H9 (cell line): ENCODE measurements around the gene ZFYVE28. TPM values are rescaled to one million over a fixed set of nuclear protein-coding genes. Genes with fewer than 3 reads are reported as not detected.

ENCODE experiments used
- DNase-seq: peaks from one replicate; pipeline ENCODE4 v3.0.0-alpha.2; 2017
- H2AFZ ChIP-seq: one replicate; pipeline ENCODE4 v1.6.1; 2013; ENCODE audit warnings: mild to moderate bottlenecking, low read length, control low read depth, moderate library complexity
- H2AK5ac ChIP-seq: 2 replicates; pipeline ENCODE4 v1.6.1; 2013; ENCODE audit warnings: low read length, control low read depth, mixed read lengths; ENCODE audit not compliant: insufficient read length
- H2BK120ac ChIP-seq: one replicate; pipeline ENCODE4 v1.6.1; 2013; ENCODE audit warnings: low read depth, mild to moderate bottlenecking, low read length, control low read depth, inconsistent platforms; ENCODE audit not compliant: poor library complexity, severe bottlenecking
- H2BK12ac ChIP-seq: 2 replicates; pipeline ENCODE4 v1.6.1; 2013; ENCODE audit warnings: low read length, control low read depth, mixed read lengths, low read depth; ENCODE audit not compliant: insufficient read length
- H2BK15ac ChIP-seq: 2 replicates; pipeline ENCODE4 v1.6.1; 2013; ENCODE audit warnings: low read depth, low read length, control low read depth
- H2BK20ac ChIP-seq: one replicate; pipeline ENCODE4 v1.6.1; 2013; ENCODE audit warnings: low read depth, mild to moderate bottlenecking, low read length, control low read depth, inconsistent platforms; ENCODE audit not compliant: poor library complexity, severe bottlenecking
- H2BK5ac ChIP-seq: 2 replicates; pipeline ENCODE4 v1.6.1; 2013; ENCODE audit warnings: low read length, control low read depth, mixed read lengths; ENCODE audit not compliant: insufficient read length
- H3K14ac ChIP-seq: 2 replicates; pipeline ENCODE4 v1.6.1; 2013; ENCODE audit warnings: low read length, control low read depth; ENCODE audit not compliant: insufficient read depth
- H3K18ac ChIP-seq: 2 replicates; pipeline ENCODE4 v1.6.1; 2013; ENCODE audit warnings: low read depth, mild to moderate bottlenecking, mixed read lengths, low read length, control low read depth; ENCODE audit not compliant: insufficient read length
- H3K23ac ChIP-seq: 2 replicates; pipeline ENCODE4 v1.6.1; 2013; ENCODE audit warnings: low read length, control low read depth, mixed read lengths, low read depth; ENCODE audit not compliant: insufficient read length
- H3K23me2 ChIP-seq: 2 replicates; pipeline ENCODE4 v1.6.1; 2013; ENCODE audit warnings: low read depth, mild to moderate bottlenecking, mixed read lengths, low read length, control low read depth; ENCODE audit not compliant: insufficient read length, poor library complexity, severe bottlenecking
- H3K27ac ChIP-seq: 2 replicates; pipeline ENCODE4 v1.5.1; 2013; ENCODE audit warnings: low read length, control low read depth, mixed read lengths, low read depth; ENCODE audit not compliant: insufficient read length
- H3K27me3 ChIP-seq: 2 replicates; pipeline ENCODE4 v1.6.1; 2013; ENCODE audit warnings: low read length, control low read depth, inconsistent platforms; ENCODE audit not compliant: insufficient read depth
- H3K4ac ChIP-seq: 2 replicates; pipeline ENCODE4 v1.6.1; 2013; ENCODE audit warnings: low read depth, mild to moderate bottlenecking, control low read depth, inconsistent platforms, low read length, moderate library complexity
- H3K4me1 ChIP-seq: 2 replicates; pipeline ENCODE4 v1.6.1; 2013; ENCODE audit warnings: low read length, control low read depth, inconsistent platforms; ENCODE audit not compliant: insufficient read depth
- H3K4me2 ChIP-seq: 2 replicates; pipeline ENCODE4 v1.6.1; 2013; ENCODE audit warnings: low read length, control low read depth, mixed read lengths; ENCODE audit not compliant: insufficient read length, insufficient read depth
- H3K56ac ChIP-seq: 2 replicates; pipeline ENCODE4 v1.6.1; 2013; ENCODE audit warnings: low read depth, mild to moderate bottlenecking, mixed read lengths, low read length, control low read depth; ENCODE audit not compliant: insufficient read length
- H3K79me1 ChIP-seq: 2 replicates; pipeline ENCODE4 v1.6.1; 2013; ENCODE audit warnings: low read depth, mild to moderate bottlenecking, moderate library complexity, low read length, control low read depth, inconsistent platforms; ENCODE audit not compliant: insufficient read depth, poor library complexity, severe bottlenecking
- H3K79me2 ChIP-seq: 2 replicates; pipeline ENCODE4 v1.6.1; 2013; ENCODE audit warnings: low read length, control low read depth, inconsistent platforms; ENCODE audit not compliant: insufficient read depth
- H3K9ac ChIP-seq: 2 replicates; pipeline ENCODE4 v1.6.1; 2013; ENCODE audit warnings: low read length, control low read depth, mixed read lengths; ENCODE audit not compliant: insufficient read length; ENCODE audit errors: extremely low read depth
- H3K9me3 ChIP-seq: one replicate; pipeline ENCODE4 v1.6.1; 2013; ENCODE audit warnings: low read depth, low read length, inconsistent platforms; ENCODE audit not compliant: control insufficient read depth
- H3T11ph ChIP-seq: one replicate; pipeline ENCODE4 v1.6.1; 2013; ENCODE audit warnings: mild to moderate bottlenecking, low read length, control low read depth, inconsistent platforms
- H4K20me1 ChIP-seq: one replicate; pipeline ENCODE4 v1.6.1; 2013; ENCODE audit not compliant: control insufficient read depth, insufficient read length, insufficient read depth
- H4K5ac ChIP-seq: 2 replicates; pipeline ENCODE4 v1.6.1; 2013; ENCODE audit warnings: low read depth, mild to moderate bottlenecking, mixed read lengths, low read length, control low read depth; ENCODE audit not compliant: insufficient read length
- H4K8ac ChIP-seq: replicated peaks from 2 replicates; pipeline ENCODE4 v1.6.1; 2013; ENCODE audit warnings: low read length, control low read depth, mixed read lengths, low read depth; ENCODE audit not compliant: insufficient read length
- H4K91ac ChIP-seq: 2 replicates; pipeline ENCODE4 v1.6.1; 2013; ENCODE audit warnings: low read depth, mild to moderate bottlenecking, moderate library complexity, mixed read lengths, low read length, control low read depth; ENCODE audit not compliant: insufficient read length
- H3K27ac Mint-ChIP-seq, 3 experiments: 2 replicates in 2 of 3; 3 replicates in 1 of 3; pipeline ENCODE4 v1.8.0; 2020 to 2021; ENCODE audit warnings: mixed read lengths in 3 of 3, mild to moderate bottlenecking in 1 of 3, moderate library complexity in 1 of 3
- H3K27me3 Mint-ChIP-seq: 2 replicates; pipeline ENCODE4 v1.8.0; 2021; ENCODE audit warnings: low read depth, mild to moderate bottlenecking, moderate library complexity, mixed read lengths
- H3K36me3 Mint-ChIP-seq, 3 experiments: 2 replicates in 2 of 3; 3 replicates in 1 of 3; pipeline ENCODE4 v1.8.0; 2020 to 2021; ENCODE audit warnings: low read depth in 3 of 3, mixed read lengths in 3 of 3; ENCODE audit not compliant: insufficient read depth in 1 of 3
- H3K4me1 Mint-ChIP-seq, 2 experiments: 2 replicates each; pipeline ENCODE4 v1.8.0; 2020; ENCODE audit warnings: mixed read lengths in 2 of 2
- H3K4me3 Mint-ChIP-seq, 2 experiments: 2 replicates in 1 of 2; 3 replicates in 1 of 2; pipeline ENCODE4 v1.8.0; 2020 to 2021; ENCODE audit warnings: mild to moderate bottlenecking in 2 of 2, mixed read lengths in 2 of 2, moderate library complexity in 1 of 2
- H3K9me3 Mint-ChIP-seq, 2 experiments: 2 replicates in 1 of 2; 3 replicates in 1 of 2; pipeline ENCODE4 v1.8.0; 2020; ENCODE audit warnings: mild to moderate bottlenecking in 2 of 2, mixed read lengths in 2 of 2, moderate library complexity in 1 of 2
- whole genome bisulfite sequencing: extraction: QIAGEN DNeasy Blood & Tissue Kit; methylation state at CpG from one replicate; pipeline ENCODE4 v1.1.7; 2013; ENCODE audit warnings: missing lambda C conversion rate, low lambda C conversion rate, mixed read lengths; ENCODE audit not compliant: insufficient read length; ENCODE audit errors: extremely low coverage; 5-methylcytosine and 5-hydroxymethylcytosine counted together
- total RNA-seq: library from RNA; stranded (reverse); gene quantifications from 2 replicates; pipeline ENCODE4 v1.2.1, GENCODE V29; 2021
- TF ChIP-seq, protein P1 (sequence below): fragments of 200-600 bp; sonication (generic); conservative IDR thresholded peaks from 3 replicates; pipeline ENCODE4 v1.8.0; 2021; ENCODE audit warnings: antibody characterized with exemption, mild to moderate bottlenecking

ZFYVE28 gene
- total RNA-seq, 1 experiment from 2014 or later, result 0.98 TPM

DNA sequence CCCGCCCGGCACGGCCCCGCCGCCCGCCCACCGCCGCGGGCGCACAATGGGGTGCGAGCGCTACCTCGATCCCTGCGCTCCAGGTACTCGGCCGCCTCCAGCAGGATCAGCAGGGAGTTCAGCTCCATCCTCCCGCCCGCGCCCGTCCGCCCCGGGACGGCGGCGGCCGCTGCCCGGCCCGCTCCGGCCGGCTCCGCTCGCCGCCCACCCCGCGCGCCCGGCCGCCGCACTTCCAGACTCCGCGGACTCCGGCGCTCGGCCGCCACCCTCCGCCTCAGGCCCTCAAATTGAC lies 156.6 kb downstream of the ZFYVE28 start, which contains the start of gene MXD4:
TSS of gene MXD4 (minus strand) at position 257 of the 292 bp plus-strand sequence. CDS start at position 128, 129 bp downstream.
- Histone ChIP-seq H4K8ac (no peak within 1 kb of the TSS), H2BK12ac (no peak within 1 kb of the TSS), H3K79me1 (no peaks in the 10 kb centered on the region), H3K27ac (no peak within 1 kb of the TSS), H4K5ac (no peak within 1 kb of the TSS), H3K56ac (no peak within 1 kb of the TSS), H2AK5ac (no peak within 1 kb of the TSS), H2BK5ac (no peak within 1 kb of the TSS), H3K79me2 (no peaks in the 10 kb centered on the region), H3T11ph (no peak within 1 kb of the TSS), H3K4ac (no peak within 1 kb of the TSS), H3K27me3 (no peaks in the 10 kb centered on the region), H2AFZ (no peak within 1 kb of the TSS), H3K4me2 (peak within 1 kb of the TSS; percentile 70), H4K20me1 (peaks cover 2% of the 10 kb centered on the region), H3K23ac (no peak within 1 kb of the TSS), H3K9ac (peak within 1 kb of the TSS; percentile 17), H2BK120ac (no peak within 1 kb of the TSS), H2BK15ac (no peak within 1 kb of the TSS; the same call in 1 of the 2 replicates), H3K18ac (peak within 1 kb of the TSS; percentile 71), H2BK20ac (no peak within 1 kb of the TSS), H3K9me3 (no peaks in the 10 kb centered on the region), H3K4me1 (peaks cover 2% of the 10 kb centered on the region; the same call in 1 of the 2 replicates), H4K91ac (no peak within 1 kb of the TSS), H3K23me2 (peaks cover 9% of the 10 kb centered on the region), H3K14ac (peak within 1 kb of the TSS; percentile 28)
- no peak for DNase-seq
- Mint-ChIP-seq H3K9me3 (no peaks in the 10 kb centered on the region), H3K36me3 (peaks cover 0 to 2% (median 0%) of the 10 kb centered on the region in 3 experiments; a peak in 1 of 7 replicates), H3K27ac (no peak within 1 kb of the TSS), H3K27me3 (no peaks in the 10 kb centered on the region), H3K4me1 (peaks cover 11 to 13% of the 10 kb centered on the region in 2 experiments), H3K4me3 (peak within 1 kb of the TSS; percentile 65 to 79)
- no CpG with 5 or more reads among the region's 46 CpGs for WGBS
- TF ChIP-seq, protein P1, sequence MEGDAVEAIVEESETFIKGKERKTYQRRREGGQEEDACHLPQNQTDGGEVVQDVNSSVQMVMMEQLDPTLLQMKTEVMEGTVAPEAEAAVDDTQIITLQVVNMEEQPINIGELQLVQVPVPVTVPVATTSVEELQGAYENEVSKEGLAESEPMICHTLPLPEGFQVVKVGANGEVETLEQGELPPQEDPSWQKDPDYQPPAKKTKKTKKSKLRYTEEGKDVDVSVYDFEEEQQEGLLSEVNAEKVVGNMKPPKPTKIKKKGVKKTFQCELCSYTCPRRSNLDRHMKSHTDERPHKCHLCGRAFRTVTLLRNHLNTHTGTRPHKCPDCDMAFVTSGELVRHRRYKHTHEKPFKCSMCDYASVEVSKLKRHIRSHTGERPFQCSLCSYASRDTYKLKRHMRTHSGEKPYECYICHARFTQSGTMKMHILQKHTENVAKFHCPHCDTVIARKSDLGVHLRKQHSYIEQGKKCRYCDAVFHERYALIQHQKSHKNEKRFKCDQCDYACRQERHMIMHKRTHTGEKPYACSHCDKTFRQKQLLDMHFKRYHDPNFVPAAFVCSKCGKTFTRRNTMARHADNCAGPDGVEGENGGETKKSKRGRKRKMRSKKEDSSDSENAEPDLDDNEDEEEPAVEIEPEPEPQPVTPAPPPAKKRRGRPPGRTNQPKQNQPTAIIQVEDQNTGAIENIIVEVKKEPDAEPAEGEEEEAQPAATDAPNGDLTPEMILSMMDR, result no peak
